Type B pancreatic cell (in vitro differentiated cells): ENCODE measurements around the gene KLHL26. TPM values are rescaled to one million over a fixed set of nuclear protein-coding genes. Genes with fewer than 3 reads are reported as not detected.

Experiments used
- DNase-seq: peaks from one replicate; pipeline ENCODE4 v3.0.0; 2021; ENCODE audit warnings: mixed read lengths; ENCODE audit not compliant: unreplicated experiment; ENCODE audit errors: extremely low spot score
- H3K27ac Mint-ChIP-seq: 2 replicates; pipeline ENCODE4 v1.8.0; 2021; ENCODE audit warnings: mild to moderate bottlenecking, mixed read lengths
- H3K27me3 Mint-ChIP-seq: 2 replicates; pipeline ENCODE4 v1.8.0; 2021; ENCODE audit warnings: mixed read lengths
- H3K36me3 Mint-ChIP-seq: 2 replicates; pipeline ENCODE4 v1.8.0; 2021; ENCODE audit warnings: mixed read lengths
- H3K4me1 Mint-ChIP-seq: one replicate; pipeline ENCODE4 v1.8.0; 2021; ENCODE audit warnings: mixed read lengths; ENCODE audit not compliant: unreplicated experiment
- H3K4me3 Mint-ChIP-seq: 2 replicates; pipeline ENCODE4 v1.8.0; 2021; ENCODE audit warnings: mild to moderate bottlenecking, mixed read lengths
- H3K9me3 Mint-ChIP-seq: 2 replicates; pipeline ENCODE4 v1.8.0; 2021; ENCODE audit warnings: mixed read lengths
- CTCF ChIP-seq: fragments of 200-600 bp; sonication (generic); conservative IDR thresholded peaks from 2 replicates; pipeline ENCODE4 v1.5.0; 2021; ENCODE audit warnings: antibody characterized with exemption, mild to moderate bottlenecking
- total RNA-seq: library from RNA; stranded (reverse); gene quantifications from 2 replicates; pipeline ENCODE4 v1.2.1, GENCODE V29; 2021; ENCODE audit warnings: low replicate concordance

The KLHL26 gene
- total RNA-seq, 1 donor from 2014 or later: 11.1 TPM

GRCh38 chr19:18660051-18660910, 23.5 kb downstream of the KLHL26 start:
- no peak for DNase-seq
- no peak overlapping the region for H3K4me3 Mint-ChIP-seq
- H3K4me1 Mint-ChIP-seq: peaks cover 25% of the 10 kb centered on the region
- no peak for TF ChIP-seq CTCF
- no peaks in the 10 kb centered on the region for H3K9me3 Mint-ChIP-seq
- no peaks in the 10 kb centered on the region for H3K36me3 Mint-ChIP-seq
- no peak overlapping the region for H3K27ac Mint-ChIP-seq
- H3K27me3 Mint-ChIP-seq: no peaks in the 10 kb centered on the region

- DNase-seq: no peak
- no peaks in the 10 kb centered on the region for H3K27me3 Mint-ChIP-seq
- no peak overlapping the region for H3K27ac Mint-ChIP-seq
- no peaks in the 10 kb centered on the region for H3K36me3 Mint-ChIP-seq
- TF ChIP-seq CTCF: no peak
- H3K4me1 Mint-ChIP-seq: peaks cover 25% of the 10 kb centered on the region
- no peak overlapping the region for H3K4me3 Mint-ChIP-seq
- no peaks in the 10 kb centered on the region for H3K9me3 Mint-ChIP-seq
Observed at GRCh38 chr19:18660939-18661670, 24.3 kb downstream of the KLHL26 start.

- peaks cover 16% of the 10 kb centered on the region for H3K4me1 Mint-ChIP-seq
- H3K9me3 Mint-ChIP-seq: no peaks in the 10 kb centered on the region
- no peaks in the 10 kb centered on the region for H3K27me3 Mint-ChIP-seq
- H3K36me3 Mint-ChIP-seq: no peaks in the 10 kb centered on the region
- no peak for DNase-seq
- no peak overlapping the region for H3K27ac Mint-ChIP-seq
- no peak overlapping the region for H3K4me3 Mint-ChIP-seq
- no peak for TF ChIP-seq CTCF
Observed at GRCh38 chr19:18662972-18663732, 26.3 kb downstream of the KLHL26 start.

DNA sequence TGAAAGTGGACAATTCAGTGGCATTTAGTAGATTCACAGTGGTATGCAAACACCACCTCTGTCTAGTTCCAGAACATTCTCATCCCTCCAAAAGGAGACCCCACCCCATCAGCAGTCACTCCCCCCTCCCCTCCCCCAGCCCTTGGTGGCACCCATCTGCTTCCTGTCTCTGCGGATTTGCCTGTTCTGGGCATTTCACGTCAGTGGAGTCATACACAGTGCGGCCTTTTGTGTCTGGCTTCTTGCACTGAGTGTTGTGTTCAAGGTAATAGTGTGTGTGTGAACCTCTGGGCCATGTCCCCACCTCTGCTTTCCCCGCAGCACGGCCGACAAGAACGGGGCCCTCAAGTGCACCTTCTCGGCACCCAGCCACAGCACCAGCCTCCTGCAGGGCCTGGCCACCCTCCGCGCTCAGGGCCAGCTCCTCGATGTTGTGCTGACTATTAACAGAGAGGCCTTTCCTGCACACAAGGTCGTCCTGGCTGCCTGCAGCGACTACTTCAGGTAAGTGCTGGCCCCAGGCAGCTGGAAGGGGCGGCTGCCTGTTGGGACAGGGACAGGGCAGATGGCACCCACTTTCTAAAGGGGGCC, 27.2 kb downstream of the KLHL26 start:
- Mint-ChIP-seq H3K4me1 (peaks cover 8% of the 10 kb centered on the region), H3K4me3 (no peak overlapping the region), H3K27ac (no peak overlapping the region), H3K9me3 (no peaks in the 10 kb centered on the region), H3K36me3 (no peaks in the 10 kb centered on the region), H3K27me3 (no peaks in the 10 kb centered on the region)
- DNase-seq: no peak
- no peak for TF ChIP-seq CTCF

DNA sequence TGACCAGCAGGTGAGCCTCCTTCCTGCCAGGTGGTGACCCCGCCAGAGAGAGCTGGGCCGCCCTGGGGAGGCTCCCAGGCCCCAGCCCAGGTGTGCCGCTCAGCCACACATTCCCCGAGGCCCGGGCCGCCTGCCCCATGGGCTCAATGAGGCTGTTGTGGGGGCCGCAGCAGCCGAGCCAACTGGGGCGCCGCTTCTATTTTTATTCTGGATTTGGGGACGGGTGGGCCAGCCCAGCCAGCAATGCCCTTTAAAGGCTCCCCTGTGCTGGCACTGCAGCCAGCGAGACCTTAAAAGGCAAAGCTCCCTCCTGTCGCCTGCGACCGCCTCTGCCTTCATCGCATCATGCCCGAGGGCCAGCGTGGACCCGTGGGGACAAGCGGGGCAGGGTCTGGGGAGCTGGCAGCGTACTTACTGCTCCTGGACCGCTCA, 29.0 kb downstream of the KLHL26 start:
- H3K27ac Mint-ChIP-seq: no peak overlapping the region
- TF ChIP-seq CTCF: no peak
- H3K36me3 Mint-ChIP-seq: peaks cover 7% of the 10 kb centered on the region
- peaks cover 9% of the 10 kb centered on the region for H3K4me1 Mint-ChIP-seq
- no peaks in the 10 kb centered on the region for H3K9me3 Mint-ChIP-seq
- no peak overlapping the region for H3K4me3 Mint-ChIP-seq
- no peaks in the 10 kb centered on the region for H3K27me3 Mint-ChIP-seq
- no peak for DNase-seq
